CD14-positive monocyte (primary cell): ENCODE data around the gene GAA. TPM values are rescaled to one million over a fixed set of nuclear protein-coding genes. Genes with fewer than 3 reads are reported as not detected.
A peak's percentile ranks its signal among the peaks of the same experiment; 100 is the strongest.

Experiments
- DNase-seq, 3 donors: peaks; one replicate each; pipeline ENCODE4 v3.0.0-alpha.2; 2011 to 2022
- H2AFZ ChIP-seq: 2 replicates; pipeline ENCODE4 v1.6.0; 2012; ENCODE audit warnings: mild to moderate bottlenecking, low read depth, low read length, inconsistent platforms; ENCODE audit not compliant: insufficient read depth, poor library complexity, severe bottlenecking
- H3K27ac ChIP-seq, 2 donors: 1 replicate in 1 of 2; 2 replicates in 1 of 2; pipeline ENCODE4 v1.5.1; 2012 to 2013; ENCODE audit warnings: low read length in 2 of 2, control low read depth in 1 of 2, inconsistent platforms in 1 of 2, low read depth in 1 of 2, mild to moderate bottlenecking in 1 of 2
- H3K27me3 ChIP-seq, 2 donors: one replicate each; pipeline versions ENCODE4 v1.6.0 to v1.6.1; 2011 to 2013; ENCODE audit warnings: low read length in 2 of 2; ENCODE audit not compliant: control insufficient read depth in 2 of 2, insufficient read depth in 2 of 2
- H3K36me3 ChIP-seq, 2 donors: replicated peaks in 1 of 2; 1 replicate in 1 of 2; 2 replicates in 1 of 2; pipeline versions ENCODE4 v1.5.1 to v1.6.1; 2012 to 2013; ENCODE audit warnings: low read length in 2 of 2, control low read depth in 1 of 2, inconsistent platforms in 1 of 2, mild to moderate bottlenecking in 1 of 2; ENCODE audit not compliant: insufficient read depth in 2 of 2, control insufficient read depth in 1 of 2
- H3K4me1 ChIP-seq, 2 donors: 1 replicate in 1 of 2; 2 replicates in 1 of 2; pipeline versions ENCODE4 v1.5.1 to v1.6.1; 2012 to 2013; ENCODE audit warnings: low read length in 2 of 2, control low read depth in 1 of 2, inconsistent platforms in 1 of 2, mild to moderate bottlenecking in 1 of 2, moderate library complexity in 1 of 2; ENCODE audit not compliant: insufficient read depth in 2 of 2, control insufficient read depth in 1 of 2
- H3K4me2 ChIP-seq: replicated peaks from 2 replicates; pipeline ENCODE3; 2012; ENCODE audit warnings: low read length, moderate library complexity, mild to moderate bottlenecking; ENCODE audit not compliant: poor library complexity, severe bottlenecking; ENCODE audit errors: extremely low read depth
- H3K4me3 ChIP-seq, 3 experiments: fragments of 200-600 bp in 1 of 3; sonication (generic) in 1 of 3; replicated peaks in 1 of 3; 1 replicate in 2 of 3; 2 replicates in 1 of 3; pipeline ENCODE4 v1.5.1; 2011 to 2013; ENCODE audit warnings: low read length in 3 of 3, mild to moderate bottlenecking in 3 of 3, control low read depth in 2 of 3, low read depth in 2 of 3, inconsistent platforms in 1 of 3, moderate library complexity in 1 of 3
- H3K79me2 ChIP-seq: 2 replicates; pipeline ENCODE4 v1.6.0; 2012; ENCODE audit warnings: mild to moderate bottlenecking, control low read depth, inconsistent platforms, low read length, moderate library complexity; ENCODE audit not compliant: insufficient read depth
- H3K9ac ChIP-seq: 2 replicates; pipeline ENCODE4 v1.6.0; 2017; ENCODE audit warnings: low read length, mild to moderate bottlenecking; ENCODE audit not compliant: insufficient read depth, poor library complexity, severe bottlenecking
- H3K9me3 ChIP-seq, 2 donors: replicated peaks in 1 of 2; 1 replicate in 1 of 2; 2 replicates in 1 of 2; pipeline versions ENCODE4 v1.5.1 to v1.6.1; 2012 to 2013; ENCODE audit warnings: low read length in 2 of 2, control low read depth in 1 of 2; ENCODE audit not compliant: control insufficient read depth in 1 of 2, insufficient read depth in 1 of 2
- H4K20me1 ChIP-seq: 2 replicates; pipeline ENCODE4 v1.6.0; 2012; ENCODE audit warnings: mild to moderate bottlenecking, low read length, control low read depth, moderate library complexity; ENCODE audit not compliant: insufficient read depth
- H3K27ac Mint-ChIP-seq, 7 donors: one replicate each; pipeline ENCODE4 v1.8.0; 2020; ENCODE audit warnings: mild to moderate bottlenecking in 7 of 7, mixed read lengths in 7 of 7, moderate library complexity in 6 of 7, inconsistent platforms in 2 of 7
- H3K27me3 Mint-ChIP-seq, 3 donors: one replicate each; pipeline ENCODE4 v1.8.0; 2021 to 2022; ENCODE audit warnings: low read depth in 3 of 3, mild to moderate bottlenecking in 3 of 3, mixed read lengths in 3 of 3, moderate library complexity in 3 of 3, inconsistent platforms in 1 of 3
- H3K36me3 Mint-ChIP-seq, 2 donors: one replicate each; pipeline ENCODE4 v1.8.0; 2020; ENCODE audit warnings: mixed read lengths in 2 of 2, inconsistent platforms in 1 of 2, mild to moderate bottlenecking in 1 of 2
- H3K4me1 Mint-ChIP-seq: one replicate; pipeline ENCODE4 v1.8.0; 2020; ENCODE audit warnings: mild to moderate bottlenecking, mixed read lengths
- H3K4me3 Mint-ChIP-seq, 2 donors: one replicate each; pipeline ENCODE4 v1.8.0; 2020; ENCODE audit warnings: mild to moderate bottlenecking in 2 of 2, mixed read lengths in 2 of 2, moderate library complexity in 1 of 2
- H3K9me3 Mint-ChIP-seq, 7 donors: one replicate each; pipeline ENCODE4 v1.8.0; 2020 to 2022; ENCODE audit warnings: mixed read lengths in 7 of 7, mild to moderate bottlenecking in 6 of 7, moderate library complexity in 6 of 7, inconsistent platforms in 2 of 7
- CTCF ChIP-seq: fragments of 200-600 bp; IDR thresholded peaks from one replicate; pipeline ENCODE4 v1.8.0; 2022; ENCODE audit warnings: antibody characterized with exemption, mild to moderate bottlenecking
- WGBS: methylation state at CpG from one replicate; pipeline ENCODE4 v1.1.5; 2013; ENCODE audit warnings: missing lambda C conversion rate; ENCODE audit not compliant: insufficient coverage; 5-methylcytosine and 5-hydroxymethylcytosine counted together
- intact Hi-C, 2 donors: fragments of 100-400 bp; cut with micrococcal nuclease; formaldehyde crosslinking; loops; one replicate each; pipeline versions ENCODE4 v1.15.0 to v1.15.1; 2023
- polyA plus RNA-seq, 3 donors: library from polyadenylated mRNA; depleted of rRNA in 1 of 3; unstranded in 2 of 3; stranded (reverse) in 1 of 3; fragments of 300-500 nt in 2 of 3; fragments of >200 nt in 1 of 3; fragmentation: Illumina TruSeq in 2 of 3; gene quantifications; 1 replicate in 2 of 3; 2 replicates in 1 of 3; pipeline ENCODE4 v1.2.3, GENCODE V29; 2012 to 2021

The GAA gene
- polyA plus RNA-seq, 3 donors: 116 to 140 (median 120) TPM

- TF ChIP-seq CTCF: no peak
- WGBS: 97% methylated on average over 26 of the region's 31 CpGs
- Mint-ChIP-seq H3K9me3 (no peaks in the 10 kb centered on the region), H3K27ac (no peak overlapping the region), H3K4me3 (no peak overlapping the region), H3K27me3 (peaks cover 0 to 7% (median 5%) of the 10 kb centered on the region in 3 donors), H3K36me3 (no peaks in the 10 kb centered on the region), H3K4me1 (peaks cover 32% of the 10 kb centered on the region)
- DNase-seq: no peak
- Histone ChIP-seq H4K20me1 (no peaks in the 10 kb centered on the region), H3K4me2 (no peak overlapping the region), H3K27ac (no peak overlapping the region), H3K4me3 (no peak overlapping the region), H3K9ac (no peak overlapping the region), H3K79me2 (no peaks in the 10 kb centered on the region), H3K27me3 (no peaks in the 10 kb centered on the region), H3K36me3 (no peaks in the 10 kb centered on the region), H3K4me1 (peaks cover 10 to 11% of the 10 kb centered on the region in 2 donors), H3K9me3 (no peaks in the 10 kb centered on the region), H2AFZ (no peak overlapping the region)
- intact Hi-C loops: no loop called here
Observed at GRCh38 chr17:80067393-80067986, 33.9 kb upstream of the GAA start.

GRCh38 chr17:80068301-80069222 is 32.8 kb upstream of the GAA start:
- no peaks in the 10 kb centered on the region for H3K36me3 ChIP-seq
- H3K27ac ChIP-seq: no peak overlapping the region
- 96% methylated on average over 12 of the region's 23 CpGs for WGBS
- no peak overlapping the region for H3K9ac ChIP-seq
- Mint-ChIP-seq H3K4me3 (no peak overlapping the region), H3K27me3 (peaks cover 0 to 7% (median 7%) of the 10 kb centered on the region in 3 donors), H3K4me1 (peaks cover 29% of the 10 kb centered on the region), H3K27ac (peak overlapping the region in 1 of 7 donors; percentile 36), H3K9me3 (no peaks in the 10 kb centered on the region), H3K36me3 (no peaks in the 10 kb centered on the region)
- H3K27me3 ChIP-seq: no peaks in the 10 kb centered on the region
- TF ChIP-seq CTCF: no peak
- H3K9me3 ChIP-seq: no peaks in the 10 kb centered on the region
- no peak for DNase-seq
- intact Hi-C loops: no loop called here
- no peak overlapping the region for H2AFZ ChIP-seq
- no peaks in the 10 kb centered on the region for H4K20me1 ChIP-seq
- H3K4me3 ChIP-seq: no peak overlapping the region
- no peak overlapping the region for H3K4me2 ChIP-seq
- H3K79me2 ChIP-seq: no peaks in the 10 kb centered on the region
- peaks cover 10 to 11% of the 10 kb centered on the region in 2 donors for H3K4me1 ChIP-seq
